ENCODE data around the gene PDCD6IP.

PDCD6IP gene

DNA sequence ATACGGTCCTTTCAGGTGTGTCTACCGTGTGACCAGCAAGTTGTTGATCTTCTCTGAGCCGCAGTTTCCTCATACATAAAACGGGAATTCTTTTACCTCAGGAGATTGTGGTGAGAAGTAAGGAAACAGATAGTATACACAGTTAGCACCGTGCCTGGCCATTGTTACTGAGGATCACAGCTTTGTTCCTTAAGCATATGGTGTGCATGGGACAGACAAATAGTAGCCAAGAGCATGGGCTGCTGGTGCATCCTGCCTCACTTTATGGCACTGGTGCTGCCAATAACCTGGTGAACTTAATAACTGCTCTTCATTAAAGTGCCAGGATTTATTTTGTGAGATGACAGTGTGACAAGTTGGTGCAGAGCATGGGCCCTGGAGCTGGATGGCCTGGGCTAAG is 86.3 kb downstream of the PDCD6IP start (continued):
- TF ChIP-seq ZNF600 (tag by site-specific recombination; IDR thresholded peaks at IDR 0.05) = no peak
- TF ChIP-seq, protein P1, sequence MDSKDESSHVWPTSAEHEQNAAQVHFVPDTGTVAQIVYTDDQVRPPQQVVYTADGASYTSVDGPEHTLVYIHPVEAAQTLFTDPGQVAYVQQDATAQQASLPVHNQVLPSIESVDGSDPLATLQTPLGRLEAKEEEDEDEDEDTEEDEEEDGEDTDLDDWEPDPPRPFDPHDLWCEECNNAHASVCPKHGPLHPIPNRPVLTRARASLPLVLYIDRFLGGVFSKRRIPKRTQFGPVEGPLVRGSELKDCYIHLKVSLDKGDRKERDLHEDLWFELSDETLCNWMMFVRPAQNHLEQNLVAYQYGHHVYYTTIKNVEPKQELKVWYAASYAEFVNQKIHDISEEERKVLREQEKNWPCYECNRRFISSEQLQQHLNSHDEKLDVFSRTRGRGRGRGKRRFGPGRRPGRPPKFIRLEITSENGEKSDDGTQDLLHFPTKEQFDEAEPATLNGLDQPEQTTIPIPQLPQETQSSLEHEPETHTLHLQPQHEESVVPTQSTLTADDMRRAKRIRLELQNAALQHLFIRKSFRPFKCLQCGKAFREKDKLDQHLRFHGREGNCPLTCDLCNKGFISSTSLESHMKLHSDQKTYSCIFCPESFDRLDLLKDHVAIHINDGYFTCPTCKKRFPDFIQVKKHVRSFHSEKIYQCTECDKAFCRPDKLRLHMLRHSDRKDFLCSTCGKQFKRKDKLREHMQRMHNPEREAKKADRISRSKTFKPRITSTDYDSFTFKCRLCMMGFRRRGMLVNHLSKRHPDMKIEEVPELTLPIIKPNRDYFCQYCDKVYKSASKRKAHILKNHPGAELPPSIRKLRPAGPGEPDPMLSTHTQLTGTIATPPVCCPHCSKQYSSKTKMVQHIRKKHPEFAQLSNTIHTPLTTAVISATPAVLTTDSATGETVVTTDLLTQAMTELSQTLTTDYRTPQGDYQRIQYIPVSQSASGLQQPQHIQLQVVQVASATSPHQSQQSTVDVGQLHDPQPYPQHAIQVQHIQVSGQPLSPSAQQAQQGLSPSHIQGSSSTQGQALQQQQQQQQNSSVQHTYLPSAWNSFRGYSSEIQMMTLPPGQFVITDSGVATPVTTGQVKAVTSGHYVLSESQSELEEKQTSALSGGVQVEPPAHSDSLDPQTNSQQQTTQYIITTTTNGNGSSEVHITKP (tag by site-specific recombination; IDR thresholded peaks at IDR 0.05) = no peak
- TF ChIP-seq ZNF335 (tag by site-specific recombination; conservative IDR thresholded peaks at IDR 0.05) = no peak
- TF ChIP-seq ZNF658 (tag by site-specific recombination; IDR thresholded peaks at IDR 0.05) = no peak

DNA sequence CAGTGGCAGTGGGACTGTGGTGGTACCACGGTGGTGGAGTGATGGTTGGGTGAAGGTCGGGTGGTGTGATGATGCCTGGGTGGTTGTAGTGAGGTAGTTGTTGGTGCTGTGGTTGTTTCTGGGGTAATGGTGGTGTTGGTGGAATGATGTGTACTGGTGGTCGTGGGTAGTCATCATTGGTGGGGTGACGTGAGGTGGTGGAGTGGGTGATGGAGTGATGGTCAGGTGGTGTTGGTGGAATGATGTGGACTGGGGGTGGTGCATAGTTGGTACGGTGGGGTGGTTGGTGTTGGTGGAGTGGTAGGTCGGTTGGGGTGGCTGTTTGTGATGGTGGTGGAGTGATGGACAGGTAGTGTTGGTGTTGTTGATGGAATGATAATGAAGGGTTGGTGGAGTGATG is 87.1 kb downstream of the PDCD6IP start:
- POLR2A ChIA-PET = no interaction called here
- Histone ChIP-seq H3K4me1 (ENCODE audit: control insufficient read depth, insufficient read depth, low read length) (no peaks in the 10 kb centered on the region), H3K9me3 (ENCODE audit: control insufficient read depth, insufficient read depth, low read depth, low read length) (no peaks in the 10 kb centered on the region), H3K36me3 (ENCODE audit: control insufficient read depth in 2 of 2, insufficient read depth in 1 of 2, low read length in 2 of 2) (no peaks in the 10 kb centered on the region), H3K4me3 (ENCODE audit: low read depth, low read length) (no peak overlapping the region), H3K27ac (ENCODE audit: extremely low read depth, low read depth, low read length) (no peak overlapping the region)
- CTCF ChIA-PET = interaction anchor here (0.7 to 4.7 kb wide), 3 partner anchors 31 to 799 kb away, joined by 8 to 70 read pairs (median 57); no protein-coding TSS in a partner anchor
- TF ChIP-seq ZNF23 (tag by site-specific recombination; IDR thresholded peaks at IDR 0.05; ENCODE audit: borderline replicate concordance) = no peak
- peak; percentile 7; the same call in 1 of the 2 replicates for TF ChIP-seq ZNF791 (tag by site-specific recombination; IDR thresholded peaks at IDR 0.05)
- peak; percentile 93 for TF ChIP-seq EGR2 (tag by site-specific recombination; IDR thresholded peaks at IDR 0.05; ENCODE audit: low read depth)
- TF ChIP-seq, protein P2, sequence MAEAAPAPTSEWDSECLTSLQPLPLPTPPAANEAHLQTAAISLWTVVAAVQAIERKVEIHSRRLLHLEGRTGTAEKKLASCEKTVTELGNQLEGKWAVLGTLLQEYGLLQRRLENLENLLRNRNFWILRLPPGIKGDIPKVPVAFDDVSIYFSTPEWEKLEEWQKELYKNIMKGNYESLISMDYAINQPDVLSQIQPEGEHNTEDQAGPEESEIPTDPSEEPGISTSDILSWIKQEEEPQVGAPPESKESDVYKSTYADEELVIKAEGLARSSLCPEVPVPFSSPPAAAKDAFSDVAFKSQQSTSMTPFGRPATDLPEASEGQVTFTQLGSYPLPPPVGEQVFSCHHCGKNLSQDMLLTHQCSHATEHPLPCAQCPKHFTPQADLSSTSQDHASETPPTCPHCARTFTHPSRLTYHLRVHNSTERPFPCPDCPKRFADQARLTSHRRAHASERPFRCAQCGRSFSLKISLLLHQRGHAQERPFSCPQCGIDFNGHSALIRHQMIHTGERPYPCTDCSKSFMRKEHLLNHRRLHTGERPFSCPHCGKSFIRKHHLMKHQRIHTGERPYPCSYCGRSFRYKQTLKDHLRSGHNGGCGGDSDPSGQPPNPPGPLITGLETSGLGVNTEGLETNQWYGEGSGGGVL (tag by site-specific recombination; IDR thresholded peaks at IDR 0.05) = 0 out of 2 replicates have a peak, but pooled peaks have one; percentile 15
- no peak for TF ChIP-seq ZNF660 (tag by site-specific recombination; IDR thresholded peaks at IDR 0.05)
- TF ChIP-seq ZNF311 (tag by site-specific recombination; IDR thresholded peaks at IDR 0.05; ENCODE audit: borderline replicate concordance) = 0 out of 2 replicates have a peak, but pooled peaks have one; percentile 51
- peak; percentile 47; the same call in 1 of the 2 replicates for TF ChIP-seq ZNF785 (tag by site-specific recombination; IDR thresholded peaks at IDR 0.05)
- TF ChIP-seq ZFHX2 (tag by site-specific recombination; conservative IDR thresholded peaks at IDR 0.05) = peak; percentile 53
- TF ChIP-seq KLF16 (tag by site-specific recombination; IDR thresholded peaks at IDR 0.05) = no peak

DNA sequence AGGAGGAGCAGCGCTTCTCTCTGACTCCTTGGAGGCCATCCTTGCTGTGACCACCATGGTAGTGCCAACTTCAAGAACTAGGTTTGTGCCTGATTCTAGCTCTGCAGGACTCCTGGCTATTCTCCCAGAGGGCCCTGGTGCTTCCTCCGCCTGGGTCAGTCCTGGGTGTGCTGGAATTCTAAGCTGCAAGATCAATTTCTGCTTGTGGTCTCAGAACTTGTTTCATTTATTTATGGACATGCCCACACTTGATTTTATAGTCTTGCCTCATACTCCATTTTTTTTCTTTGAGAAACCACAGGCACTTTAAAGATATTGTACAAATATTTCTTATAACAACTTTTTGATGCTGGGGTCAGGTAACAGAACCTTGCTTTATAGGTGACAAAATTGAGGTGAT is 87.6 kb downstream of the PDCD6IP start:
- CTCF ChIA-PET = interaction anchor here (0.9 kb wide), 2 partner anchors 30 to 130 kb away, joined by 3 read pairs; no protein-coding TSS in a partner anchor
- Histone ChIP-seq H3K27ac (ENCODE audit: extremely low read depth, low read depth, low read length) (no peak overlapping the region), H3K4me3 (ENCODE audit: low read depth, low read length) (no peak overlapping the region), H3K9me3 (ENCODE audit: control insufficient read depth, insufficient read depth, low read depth, low read length) (no peaks in the 10 kb centered on the region), H3K4me1 (ENCODE audit: control insufficient read depth, insufficient read depth, low read length) (no peaks in the 10 kb centered on the region), H3K36me3 (ENCODE audit: control insufficient read depth in 2 of 2, insufficient read depth in 1 of 2, low read length in 2 of 2) (no peaks in the 10 kb centered on the region)
- POLR2A ChIA-PET = no interaction called here
- TF ChIP-seq SALL2 (tag by site-specific recombination; IDR thresholded peaks at IDR 0.05; ENCODE audit: borderline replicate concordance) (no peak), ZEB2 (tag by site-specific recombination; IDR thresholded peaks at IDR 0.05) (no peak), SP2 (tag by site-specific recombination; IDR thresholded peaks at IDR 0.05) (no peak)
- TF ChIP-seq, protein P3, sequence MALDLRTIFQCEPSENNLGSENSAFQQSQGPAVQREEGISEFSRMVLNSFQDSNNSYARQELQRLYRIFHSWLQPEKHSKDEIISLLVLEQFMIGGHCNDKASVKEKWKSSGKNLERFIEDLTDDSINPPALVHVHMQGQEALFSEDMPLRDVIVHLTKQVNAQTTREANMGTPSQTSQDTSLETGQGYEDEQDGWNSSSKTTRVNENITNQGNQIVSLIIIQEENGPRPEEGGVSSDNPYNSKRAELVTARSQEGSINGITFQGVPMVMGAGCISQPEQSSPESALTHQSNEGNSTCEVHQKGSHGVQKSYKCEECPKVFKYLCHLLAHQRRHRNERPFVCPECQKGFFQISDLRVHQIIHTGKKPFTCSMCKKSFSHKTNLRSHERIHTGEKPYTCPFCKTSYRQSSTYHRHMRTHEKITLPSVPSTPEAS (tag by site-specific recombination; IDR thresholded peaks at IDR 0.05) = no peak
- TF ChIP-seq, protein P4, sequence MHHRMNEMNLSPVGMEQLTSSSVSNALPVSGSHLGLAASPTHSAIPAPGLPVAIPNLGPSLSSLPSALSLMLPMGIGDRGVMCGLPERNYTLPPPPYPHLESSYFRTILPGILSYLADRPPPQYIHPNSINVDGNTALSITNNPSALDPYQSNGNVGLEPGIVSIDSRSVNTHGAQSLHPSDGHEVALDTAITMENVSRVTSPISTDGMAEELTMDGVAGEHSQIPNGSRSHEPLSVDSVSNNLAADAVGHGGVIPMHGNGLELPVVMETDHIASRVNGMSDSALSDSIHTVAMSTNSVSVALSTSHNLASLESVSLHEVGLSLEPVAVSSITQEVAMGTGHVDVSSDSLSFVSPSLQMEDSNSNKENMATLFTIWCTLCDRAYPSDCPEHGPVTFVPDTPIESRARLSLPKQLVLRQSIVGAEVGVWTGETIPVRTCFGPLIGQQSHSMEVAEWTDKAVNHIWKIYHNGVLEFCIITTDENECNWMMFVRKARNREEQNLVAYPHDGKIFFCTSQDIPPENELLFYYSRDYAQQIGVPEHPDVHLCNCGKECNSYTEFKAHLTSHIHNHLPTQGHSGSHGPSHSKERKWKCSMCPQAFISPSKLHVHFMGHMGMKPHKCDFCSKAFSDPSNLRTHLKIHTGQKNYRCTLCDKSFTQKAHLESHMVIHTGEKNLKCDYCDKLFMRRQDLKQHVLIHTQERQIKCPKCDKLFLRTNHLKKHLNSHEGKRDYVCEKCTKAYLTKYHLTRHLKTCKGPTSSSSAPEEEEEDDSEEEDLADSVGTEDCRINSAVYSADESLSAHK (tag by site-specific recombination; IDR thresholded peaks at IDR 0.05) = no peak
- TF ChIP-seq, protein P1 (tag by site-specific recombination; IDR thresholded peaks at IDR 0.05) = no peak
